AG04450 (cell line): ENCODE measurements around the gene AOC1. TPM values are rescaled to one million over a fixed set of nuclear protein-coding genes. Genes with fewer than 3 reads are reported as not detected.

Source experiments
- CTCF ChIA-PET: fragments of 300-600, 350-600 bp; formaldehyde crosslinking; extraction: SDS; loops from one replicate; lab custom pipeline; 2022; ENCODE audit warnings: antibody characterized with exemption, inconsistent platforms; lab: Charles Lee
- POLR2A ChIA-PET: fragments of 350-600 bp; formaldehyde crosslinking; extraction: SDS; loops from one replicate; lab custom pipeline; 2021; ENCODE audit warnings: antibody characterized with exemption, inconsistent platforms; lab: Yijun Ruan, JAX
- DNase-seq: peaks from one replicate; pipeline ENCODE4 v3.0.0-alpha.2; 2011; ENCODE audit warnings: low read depth, low spot score
- H3K27ac ChIP-seq: one replicate; pipeline ENCODE4 v1.5.1; 2012; ENCODE audit warnings: low read depth, low read length, control low read depth
- H3K27me3 ChIP-seq: one replicate; pipeline ENCODE4 v1.6.0; 2012; ENCODE audit warnings: low read length; ENCODE audit not compliant: control insufficient read depth, insufficient read depth
- H3K4me3 ChIP-seq: 2 replicates; pipeline ENCODE4 v1.5.1; 2011; ENCODE audit warnings: mild to moderate bottlenecking, low read depth, low read length, control low read depth
- H3K9me3 ChIP-seq: 2 replicates; pipeline ENCODE4 v1.5.1; 2012; ENCODE audit warnings: low read length; ENCODE audit not compliant: control insufficient read depth, insufficient read depth
- polyA plus RNA-seq: library from polyadenylated mRNA; depleted of rRNA; stranded (reverse); fragments of >200 nt; gene quantifications from 2 replicates; pipeline ENCODE4 v1.2.3, GENCODE V29; 2011
- TF ChIP-seq, protein P1 (sequence below): IDR thresholded peaks from 2 replicates; pipeline ENCODE4 v1.5.1; 2011; ENCODE audit warnings: low read depth, low read length, control low read depth, inconsistent platforms

The AOC1 gene
- polyA plus RNA-seq, 1 experiment = not detected

DNA sequence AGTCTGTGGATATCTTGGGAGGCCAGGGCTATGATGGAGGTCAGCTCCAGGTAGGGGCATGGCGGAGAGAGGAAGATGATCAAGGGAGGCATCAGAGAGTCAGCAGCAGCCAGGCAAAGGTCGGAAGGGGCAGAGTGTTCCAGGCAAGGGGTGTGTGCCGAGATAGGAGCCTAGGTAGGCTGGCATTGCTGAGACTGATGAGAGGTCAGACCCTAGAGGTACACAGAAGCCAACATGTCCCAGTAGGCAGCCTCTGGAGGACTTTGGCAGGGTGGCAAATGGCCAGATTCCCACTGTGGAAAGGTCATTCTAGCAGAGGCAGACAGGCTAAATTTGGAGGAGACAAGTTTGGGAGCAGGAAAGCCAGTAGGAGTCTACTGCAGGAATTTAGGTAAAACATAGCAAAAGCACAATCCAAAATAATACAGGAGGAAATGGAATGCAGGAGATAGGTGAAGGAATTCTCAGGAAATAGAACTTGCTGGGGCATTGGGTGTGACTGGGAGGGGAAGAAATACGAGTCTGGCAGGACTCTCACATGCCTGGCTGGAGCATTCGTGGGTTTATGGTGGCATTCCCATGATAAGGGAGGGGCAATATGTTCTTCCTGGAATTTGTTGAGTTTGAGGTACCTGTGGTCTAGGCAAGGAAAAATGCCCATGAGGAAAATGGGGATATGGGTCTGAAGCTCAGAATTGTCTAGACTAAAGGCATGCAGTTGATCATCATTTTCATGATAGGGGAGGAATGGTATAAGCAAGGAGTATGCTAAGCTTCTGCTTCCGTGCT lies 26.1 kb upstream of the AOC1 start:
- no peaks in the 10 kb centered on the region for H3K27me3 ChIP-seq
- POLR2A ChIA-PET = no interaction called here
- DNase-seq = no peak
- TF ChIP-seq, protein P1, sequence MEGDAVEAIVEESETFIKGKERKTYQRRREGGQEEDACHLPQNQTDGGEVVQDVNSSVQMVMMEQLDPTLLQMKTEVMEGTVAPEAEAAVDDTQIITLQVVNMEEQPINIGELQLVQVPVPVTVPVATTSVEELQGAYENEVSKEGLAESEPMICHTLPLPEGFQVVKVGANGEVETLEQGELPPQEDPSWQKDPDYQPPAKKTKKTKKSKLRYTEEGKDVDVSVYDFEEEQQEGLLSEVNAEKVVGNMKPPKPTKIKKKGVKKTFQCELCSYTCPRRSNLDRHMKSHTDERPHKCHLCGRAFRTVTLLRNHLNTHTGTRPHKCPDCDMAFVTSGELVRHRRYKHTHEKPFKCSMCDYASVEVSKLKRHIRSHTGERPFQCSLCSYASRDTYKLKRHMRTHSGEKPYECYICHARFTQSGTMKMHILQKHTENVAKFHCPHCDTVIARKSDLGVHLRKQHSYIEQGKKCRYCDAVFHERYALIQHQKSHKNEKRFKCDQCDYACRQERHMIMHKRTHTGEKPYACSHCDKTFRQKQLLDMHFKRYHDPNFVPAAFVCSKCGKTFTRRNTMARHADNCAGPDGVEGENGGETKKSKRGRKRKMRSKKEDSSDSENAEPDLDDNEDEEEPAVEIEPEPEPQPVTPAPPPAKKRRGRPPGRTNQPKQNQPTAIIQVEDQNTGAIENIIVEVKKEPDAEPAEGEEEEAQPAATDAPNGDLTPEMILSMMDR = no peak
- CTCF ChIA-PET = no interaction called here
- H3K27ac ChIP-seq = no peak overlapping the region
- H3K9me3 ChIP-seq = no peaks in the 10 kb centered on the region
- no peak overlapping the region for H3K4me3 ChIP-seq

DNA sequence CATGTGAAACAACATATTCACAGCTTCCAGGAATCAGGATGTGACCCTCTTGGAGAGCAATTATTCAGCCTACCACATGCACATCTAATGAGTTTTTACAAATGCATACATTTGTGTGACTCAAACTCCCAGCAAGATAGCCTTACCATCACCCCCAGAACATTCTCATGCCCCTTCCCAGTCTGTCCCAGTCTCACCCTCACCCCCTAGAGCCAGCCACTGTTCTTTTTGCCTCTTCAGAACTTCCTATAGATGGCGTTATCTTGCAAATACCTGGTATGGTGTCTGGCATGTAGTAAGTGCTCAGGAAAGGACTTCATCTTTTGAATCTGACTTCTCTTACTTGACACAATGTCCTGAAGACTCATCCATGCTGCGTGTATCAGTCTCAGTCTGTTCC lies 23.9 kb upstream of the AOC1 start:
- H3K27me3 ChIP-seq = no peaks in the 10 kb centered on the region
- ChIA-PET POLR2A (no interaction called here), CTCF (no interaction called here)
- no peak overlapping the region for H3K4me3 ChIP-seq
- DNase-seq = no peak
- H3K9me3 ChIP-seq = no peaks in the 10 kb centered on the region
- H3K27ac ChIP-seq = no peak overlapping the region
- TF ChIP-seq, protein P1 = no peak

DNA sequence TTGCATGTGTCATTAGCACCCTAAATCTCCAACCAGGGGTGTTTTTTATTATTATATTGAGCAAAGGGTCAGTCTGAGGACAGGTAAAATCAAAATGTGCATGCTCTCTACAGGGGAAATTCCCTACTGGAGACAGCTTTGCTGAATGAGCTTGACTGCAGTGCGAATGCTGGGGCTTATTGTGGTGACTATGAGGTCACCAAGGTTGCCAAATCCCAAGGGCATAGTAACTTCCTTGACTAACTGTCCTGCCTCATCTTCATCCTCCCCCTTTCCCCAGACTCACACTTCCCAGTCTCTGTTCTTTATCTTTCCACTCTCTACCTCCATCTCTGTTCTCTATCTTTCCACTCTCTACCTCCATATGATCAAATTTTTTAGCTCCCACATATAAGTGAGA lies 22.9 kb upstream of the AOC1 start:
- no peaks in the 10 kb centered on the region for H3K9me3 ChIP-seq
- H3K4me3 ChIP-seq = no peak overlapping the region
- no peaks in the 10 kb centered on the region for H3K27me3 ChIP-seq
- CTCF ChIA-PET = no interaction called here
- DNase-seq = no peak
- POLR2A ChIA-PET = no interaction called here
- TF ChIP-seq, protein P1 = no peak
- H3K27ac ChIP-seq = no peak overlapping the region

DNA sequence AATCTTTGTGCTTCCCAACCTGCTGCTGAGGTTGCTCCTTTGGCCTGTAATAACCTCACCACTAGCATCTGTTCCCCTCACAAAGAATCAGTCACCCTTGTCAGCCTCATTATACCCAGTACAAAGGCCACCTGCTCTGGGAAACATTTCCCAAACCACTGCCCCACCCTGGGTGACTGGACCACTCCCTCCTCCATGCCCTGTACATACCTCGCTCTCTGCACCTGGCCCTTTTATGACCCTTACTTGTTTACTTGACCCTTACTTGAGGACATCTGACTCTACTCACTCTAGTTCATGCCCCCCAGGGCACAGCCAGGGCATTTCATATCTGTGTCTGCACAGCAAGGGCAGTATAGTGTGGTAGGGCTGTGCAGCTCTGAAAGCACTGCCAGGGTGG lies 21.4 kb upstream of the AOC1 start:
- no peak overlapping the region for H3K4me3 ChIP-seq

DNA sequence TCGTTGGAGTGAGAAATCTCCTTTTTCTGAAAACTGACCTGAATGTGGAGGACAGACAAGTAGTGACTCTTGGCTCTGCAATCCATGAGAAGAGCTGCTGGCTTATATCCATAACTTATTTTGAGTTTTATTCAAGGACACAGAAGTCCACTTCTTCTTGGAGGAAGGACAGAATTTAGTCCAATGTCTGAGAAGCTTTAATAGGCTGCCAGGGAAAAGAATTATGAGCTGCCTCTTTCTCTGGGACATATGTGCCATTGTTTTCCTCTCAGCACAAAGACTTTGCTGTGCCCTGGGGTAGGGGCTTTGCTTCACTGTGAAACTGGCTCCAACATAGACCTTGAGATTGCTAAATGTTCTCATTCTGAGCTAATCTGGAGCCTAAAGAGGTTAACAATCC lies 20.5 kb upstream of the AOC1 start:
- H3K27ac ChIP-seq = no peak overlapping the region
- ChIA-PET CTCF (interaction anchor here (0.9 kb wide), 1 partner anchor 67 kb away, joined by 6 read pairs; no protein-coding TSS in a partner anchor), POLR2A (no interaction called here)
- H3K27me3 ChIP-seq = no peaks in the 10 kb centered on the region
- no peak for DNase-seq
- H3K9me3 ChIP-seq = no peaks in the 10 kb centered on the region
- TF ChIP-seq, protein P1 = no peak
- no peak overlapping the region for H3K4me3 ChIP-seq

More for the DNA sequence above, 21.4 kb upstream of the AOC1 start:
- DNase-seq = no peak
- Histone ChIP-seq H3K27me3 (no peaks in the 10 kb centered on the region), H3K27ac (no peak overlapping the region), H3K9me3 (no peaks in the 10 kb centered on the region)
- ChIA-PET CTCF (no interaction called here), POLR2A (no interaction called here)
- TF ChIP-seq, protein P1 = no peak
